HG03520 (cell line): ENCODE measurements around the gene FAM236D.
"Not testable (repeated sequence)": the region's sequence is repeated elsewhere in the genome, so short reads cannot be mapped to it uniquely, and the experiment has no call there.

ENCODE experiments used
- ATAC-seq: cut with Tn5 transposase; IDR thresholded peaks from one replicate; pipeline ENCODE4 v1.9.1; 2021; ENCODE audit warnings: mild to moderate bottlenecking, moderate library complexity; ENCODE audit not compliant: unreplicated experiment

The FAM236D gene

DNA sequence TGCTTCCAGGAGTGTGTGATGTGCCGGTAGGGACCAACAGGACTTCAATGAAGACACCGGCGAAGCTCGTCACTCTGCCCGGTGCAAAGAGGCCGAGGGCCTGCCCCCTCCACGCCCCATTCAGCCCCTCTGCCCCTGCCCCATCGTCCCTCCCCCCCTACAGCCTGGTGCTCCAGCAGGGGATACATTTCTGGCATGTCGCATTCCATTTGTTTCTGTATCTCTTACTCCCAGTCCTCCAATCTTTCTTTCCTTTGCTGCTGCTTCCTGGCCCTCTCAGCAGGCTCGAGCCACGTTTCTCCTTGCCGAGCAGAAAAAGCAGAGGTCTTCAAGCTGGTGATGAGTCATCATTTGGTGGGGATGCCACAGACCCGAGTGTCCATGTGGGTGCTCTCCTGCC lies at the start of gene FAM236D:
Gene FAM236D (minus strand): TSS at position 101 of the 400 bp plus-strand sequence. CDS start 100 bp downstream, at position 1.
- ATAC-seq = not testable (repeated sequence)

DNA sequence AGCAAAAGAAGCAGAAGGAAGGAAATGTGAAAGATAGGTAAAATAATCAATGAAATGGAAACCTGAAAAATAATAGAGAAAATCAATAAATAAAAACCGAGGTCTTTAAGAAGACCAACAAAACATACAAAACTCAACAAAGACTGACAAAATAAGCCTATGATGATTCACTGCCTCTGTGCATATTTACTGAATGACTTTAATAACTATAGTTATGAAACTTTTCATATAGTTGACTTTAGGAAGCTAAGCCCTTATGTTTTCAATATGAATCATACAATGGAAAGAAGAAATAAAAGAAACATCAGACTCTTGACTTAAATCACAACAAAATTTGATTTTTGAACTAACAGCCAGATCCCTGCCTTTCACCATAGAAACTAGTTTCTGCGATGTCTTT lies 29.5 kb upstream of the FAM236D start:
- ATAC-seq = not testable (repeated sequence)

DNA sequence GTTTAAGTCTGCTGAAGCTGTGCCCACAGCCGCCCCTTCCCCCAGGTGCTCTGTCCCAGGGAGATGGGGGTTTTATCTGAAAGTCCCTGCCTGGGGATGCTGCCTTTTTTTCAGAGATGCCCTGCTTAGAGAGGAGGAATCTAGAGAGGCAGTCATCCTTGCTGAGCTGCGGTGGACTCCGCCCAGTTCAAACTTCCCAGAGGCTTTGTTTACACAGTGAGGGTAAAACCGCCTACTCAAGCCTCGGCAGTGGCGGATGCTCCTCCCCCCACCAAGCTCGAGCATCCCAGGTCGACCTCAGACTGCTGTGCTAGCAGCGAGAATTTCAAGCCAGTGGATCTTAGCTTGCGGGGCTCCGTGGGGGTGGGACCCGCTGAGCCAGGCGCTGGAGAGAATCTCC lies 22.7 kb upstream of the FAM236D start:
- ATAC-seq = not testable (repeated sequence)

DNA sequence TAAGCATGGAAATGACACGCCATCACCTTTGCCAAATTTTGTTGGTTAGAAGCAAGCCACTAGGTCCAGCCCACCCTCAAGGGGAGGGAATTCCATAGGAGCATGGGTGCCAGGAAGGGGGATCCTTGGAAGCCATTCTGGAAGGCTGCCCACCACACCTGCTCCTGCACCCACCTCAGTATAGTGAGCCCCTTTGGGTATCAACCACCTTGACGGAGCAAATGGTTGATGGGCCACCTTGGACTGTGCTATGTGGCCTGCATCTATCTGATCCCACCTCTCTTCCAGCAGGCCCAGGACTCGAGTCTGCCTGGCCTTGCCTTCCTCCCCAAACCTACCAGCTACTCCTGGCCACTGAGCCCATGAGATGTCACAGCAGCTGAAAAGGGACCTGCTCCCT lies 17.6 kb downstream of the FAM236D start:
- not testable (repeated sequence) for ATAC-seq

DNA sequence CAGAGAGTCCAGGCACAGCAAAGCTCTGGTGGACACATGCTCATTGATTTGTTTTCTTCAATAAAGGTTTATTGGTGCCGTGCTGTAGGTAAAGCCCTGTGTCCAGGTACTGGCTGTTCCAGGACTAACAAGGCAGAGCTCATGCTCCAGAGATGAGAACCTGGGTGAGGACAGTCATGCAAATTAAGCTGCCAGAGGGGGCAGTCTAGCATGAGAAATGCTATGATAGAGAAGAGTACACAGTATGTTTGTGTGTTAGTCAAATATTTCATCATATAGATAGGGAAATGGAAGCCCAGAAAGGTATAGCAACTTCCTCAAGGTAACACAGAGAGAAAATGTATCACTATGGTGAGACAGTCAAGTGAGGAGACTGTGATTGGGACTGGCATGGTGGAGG lies 19.9 kb downstream of the FAM236D start:
- not testable (repeated sequence) for ATAC-seq

DNA sequence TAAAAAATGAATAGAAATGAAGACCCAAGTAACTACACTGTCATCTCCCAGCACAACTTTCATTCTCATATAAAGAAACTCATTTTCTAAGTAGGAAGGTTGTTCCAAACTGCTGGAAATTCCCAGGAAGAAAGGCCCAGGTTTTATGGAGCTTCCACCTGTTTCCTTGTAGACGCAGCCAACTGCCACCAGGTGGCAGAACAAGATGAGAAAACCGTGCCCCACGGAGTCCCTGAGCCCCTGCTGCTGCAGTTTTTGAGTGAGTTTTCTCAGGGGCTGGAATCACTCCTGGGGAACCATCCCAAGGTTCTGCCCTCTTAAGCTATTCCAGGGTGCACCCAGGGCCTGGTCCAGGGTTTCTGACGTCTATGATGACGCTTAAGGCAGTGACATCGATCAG lies 24.0 kb downstream of the FAM236D start:
- not testable (repeated sequence) for ATAC-seq

DNA sequence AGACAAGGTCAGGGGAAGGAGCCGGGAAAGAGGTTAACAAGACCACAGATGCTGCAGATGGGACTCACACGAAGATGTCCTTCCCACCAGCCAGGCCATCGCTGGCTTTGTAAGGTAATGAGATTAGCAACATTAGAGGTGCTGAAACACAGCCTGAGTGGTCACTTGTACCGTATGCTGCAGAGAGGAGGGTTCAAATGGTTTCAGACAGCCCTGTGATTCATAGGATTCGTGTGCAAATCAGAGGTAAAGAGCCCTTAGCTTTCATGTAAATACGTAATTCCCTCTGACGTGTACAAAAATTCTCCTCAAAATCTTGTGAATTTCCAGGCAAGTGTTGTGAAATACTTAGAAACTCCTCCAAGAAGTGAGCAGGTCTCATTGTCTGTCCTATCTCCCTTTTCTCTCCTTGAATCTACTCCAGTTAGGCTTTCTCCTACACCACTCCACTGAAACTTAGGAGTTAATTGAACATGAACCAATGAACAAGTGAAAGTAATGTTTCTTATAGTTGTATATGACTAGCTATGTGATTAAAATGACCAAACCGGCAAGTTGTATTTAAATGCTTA lies 24.6 kb downstream of the FAM236D start:
- ATAC-seq = not testable (repeated sequence)

DNA sequence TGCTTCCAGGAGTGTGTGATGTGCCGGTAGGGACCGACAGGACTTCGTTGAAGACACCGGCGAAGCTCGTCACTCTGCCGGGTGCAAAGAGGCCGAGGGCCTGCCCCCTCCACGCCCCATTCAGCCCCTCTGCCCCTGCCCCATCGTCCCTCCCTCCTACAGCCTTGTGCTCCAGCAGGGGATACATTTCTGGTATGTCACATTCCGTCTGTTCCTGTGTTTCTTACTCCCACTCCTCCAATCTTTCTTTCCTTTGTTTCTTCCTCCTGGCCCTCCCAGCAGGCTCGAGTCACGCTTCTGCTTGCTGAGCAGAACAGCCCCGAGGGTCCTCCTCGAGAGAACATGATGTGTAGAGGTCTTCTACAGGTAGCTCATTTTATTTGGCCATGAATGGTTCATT lies 25.4 kb downstream of the FAM236D start, which contains the start of gene FAM236B:
Gene FAM236B (minus strand): TSS at position 101 of the 400 bp plus-strand sequence. CDS start 100 bp downstream, at position 1.
- not testable (repeated sequence) for ATAC-seq

DNA sequence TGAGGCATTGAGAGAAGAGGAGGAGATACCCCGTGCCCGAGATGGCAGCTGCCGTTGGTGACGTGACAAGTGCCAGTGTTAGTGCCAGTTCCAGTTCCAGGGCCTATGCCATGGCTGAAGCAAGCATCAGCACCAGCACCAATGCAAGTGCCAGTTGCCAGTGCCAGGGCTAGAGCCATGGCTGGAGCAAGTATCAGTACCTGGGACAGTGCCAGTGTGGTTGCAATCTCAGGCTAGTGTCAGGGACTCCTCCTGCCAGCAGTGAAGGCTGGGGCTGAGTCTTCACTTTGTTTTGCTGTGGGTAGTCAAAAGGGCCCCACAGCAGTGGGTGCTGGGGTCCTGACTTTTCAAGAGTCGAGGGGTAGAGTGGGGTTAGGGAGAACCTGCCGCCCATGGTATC lies 29.9 kb downstream of the FAM236D start:
- ATAC-seq = not testable (repeated sequence)

DNA sequence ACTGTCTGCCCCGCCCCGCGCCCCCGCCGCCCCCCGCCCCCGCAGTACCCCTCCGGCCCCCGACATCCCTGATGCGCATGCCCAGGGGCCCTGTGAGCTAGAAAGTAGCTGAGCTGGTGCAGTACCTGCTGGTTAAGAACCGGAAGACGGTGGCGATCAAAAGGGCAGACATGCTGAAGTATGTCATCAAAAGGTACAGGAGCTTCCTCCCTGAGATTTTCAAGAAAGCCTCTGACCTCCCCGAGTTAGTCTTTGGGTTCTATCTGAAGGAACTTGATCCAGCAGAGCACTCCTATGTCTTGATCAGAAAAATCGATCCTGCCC lies 30.6 kb downstream of the FAM236D start:
- peak; percentile 48 for ATAC-seq

DNA sequence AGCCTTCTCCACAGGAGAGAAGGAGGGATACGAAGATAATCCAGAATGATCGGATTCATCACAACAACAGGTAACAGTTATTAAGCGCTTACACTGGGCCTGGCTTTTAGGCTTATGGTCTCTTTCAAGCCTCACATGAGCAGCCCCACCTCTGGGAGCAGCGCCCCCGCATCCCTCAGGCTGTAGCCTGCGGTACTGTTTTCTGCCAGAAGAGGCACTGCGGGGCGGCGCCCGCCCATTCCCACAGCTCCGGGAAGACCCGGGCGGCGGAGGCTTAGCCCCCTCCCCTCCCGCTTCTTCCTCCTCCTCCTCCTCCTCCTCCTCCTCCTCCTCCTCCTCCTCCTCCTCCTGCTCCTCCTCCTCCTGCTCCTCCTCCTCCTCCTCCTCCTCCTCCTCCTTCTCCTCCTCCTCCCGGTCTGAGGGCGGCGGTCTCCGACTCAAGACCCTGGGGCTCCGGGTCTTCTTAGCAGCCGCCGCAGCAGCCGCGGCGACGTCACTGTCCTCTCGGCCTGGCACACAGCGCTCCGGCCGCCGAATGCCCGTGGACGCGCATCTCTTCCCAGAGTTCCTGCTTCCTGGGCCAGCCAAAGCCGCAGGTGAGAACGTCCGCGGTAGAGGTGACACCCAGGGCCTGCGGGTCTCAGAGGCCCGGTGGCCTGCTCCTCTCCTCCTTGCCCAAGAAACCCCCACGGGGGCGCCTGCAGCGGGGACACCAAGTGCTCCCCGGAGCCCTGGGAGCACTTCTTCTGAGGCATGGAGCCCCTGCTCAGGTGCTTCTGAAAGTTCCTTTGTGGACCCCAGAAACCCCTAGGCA lies 31.1 kb downstream of the FAM236D start, which contains the start of gene DMRTC1B:
Gene DMRTC1B (plus strand): TSS at position 238 of the 814 bp plus-strand sequence. CDS start 68,246 bp downstream, outside the sequence.
- ATAC-seq = peak; percentile 91

DNA sequence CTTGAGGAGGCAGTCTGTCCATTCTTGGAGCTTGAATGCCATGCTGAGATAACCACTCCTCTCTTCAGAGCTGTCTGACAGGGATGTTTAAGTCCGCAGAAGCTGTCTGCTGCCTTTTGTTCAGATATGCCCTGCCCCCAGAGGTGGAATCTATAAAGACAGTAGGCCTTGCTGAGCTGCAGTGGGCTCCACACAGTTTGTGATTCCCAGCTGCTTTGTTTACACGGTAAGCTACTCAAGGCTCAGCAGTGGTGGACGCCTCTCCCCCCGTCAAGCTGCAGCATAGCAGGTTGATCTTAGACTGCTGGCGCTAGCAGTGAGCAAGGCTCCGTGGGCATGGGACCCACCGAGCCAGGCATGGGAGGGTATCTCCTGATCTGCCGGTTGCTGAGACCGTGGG lies 47.6 kb downstream of the FAM236D start:
- not testable (repeated sequence) for ATAC-seq
